ENCODE data around the gene CD80. TPM values are rescaled to one million over a fixed set of nuclear protein-coding genes. Genes with fewer than 3 reads are reported as not detected.

The CD80 gene
- total and polyA plus RNA-seq, 2 of the 8 experiments (the other 6 are each of a cell fraction or from before 2014, with no cell fraction given), result 0.11 TPM; not detected in 1

- no peak overlapping the region for H4K8ac ChIP-seq (ENCODE audit: extremely low read depth, insufficient read depth, low read length)
- no peak for DNase-seq (ENCODE audit: low read depth in 1 of 2, low spot score in 2 of 2)
- no peak overlapping the region for H3K4ac ChIP-seq (replicated peaks; ENCODE audit: insufficient read length, low read depth, low read length)
- no peak overlapping the region for H4K91ac ChIP-seq (replicated peaks; ENCODE audit: insufficient read length, low read length)
- no peak overlapping the region for H2BK5ac ChIP-seq (ENCODE audit: low read depth, low read length)
- H3K4me2 ChIP-seq (ENCODE audit: insufficient read depth in 1 of 2, low read depth in 2 of 2, low read length in 2 of 2), result no peak overlapping the region
- no peak overlapping the region for H2BK12ac ChIP-seq (ENCODE audit: low read depth, low read length)
- H2BK120ac ChIP-seq (replicated peaks; ENCODE audit: low read depth, low read length), result no peak overlapping the region
- H3K4me3 ChIP-seq (ENCODE audit: extremely low read depth in 1 of 4, insufficient read depth in 2 of 4, low read depth in 3 of 4, low read length in 4 of 4), result no peak overlapping the region
- ChIA-PET POLR2A (ENCODE audit: partially characterized antibody) (interaction anchor here (0.8 kb wide), 1 partner anchor 9 kb away, joined by 3 read pairs; no protein-coding TSS in a partner anchor), CTCF (ENCODE audit: partially characterized antibody) (interaction anchor here (0.7 to 1.4 kb wide), 3 partner anchors 8 to 30 kb away, joined by 3 to 6 read pairs (median 4); partner anchors contain the start of gene CD80)
- FAIRE-seq, result no peak
- H4K5ac ChIP-seq (ENCODE audit: insufficient read length, low read depth, low read length), result no peak overlapping the region
- H2BK15ac ChIP-seq (ENCODE audit: low read length), result no peak overlapping the region
- no peak overlapping the region for H3K18ac ChIP-seq (ENCODE audit: extremely low read depth, low read length)
- H3K27me3 ChIP-seq (replicated peaks in 1 of 4; ENCODE audit: control insufficient read depth in 3 of 4, extremely low read depth in 1 of 4, insufficient read depth in 3 of 4, low read length in 3 of 4), result no peaks in the 10 kb centered on the region
- no peaks in the 10 kb centered on the region for H3K36me3 ChIP-seq (ENCODE audit: control insufficient read depth in 2 of 4, insufficient read depth in 4 of 4, low read length in 3 of 4)
- H3K23ac ChIP-seq (ENCODE audit: insufficient read length), result no peak overlapping the region
- H3K27ac ChIP-seq (ENCODE audit: low read depth, low read length), result no peak overlapping the region
- no peaks in the 10 kb centered on the region for H4K20me1 ChIP-seq (replicated peaks in 1 of 2; ENCODE audit: control insufficient read depth in 1 of 2, insufficient read depth in 2 of 2, low read length in 2 of 2)
- no peak overlapping the region for H3K56ac ChIP-seq (replicated peaks; ENCODE audit: insufficient read length, low read depth, low read length)
- H3K14ac ChIP-seq (ENCODE audit: insufficient read length), result no peak overlapping the region
- no peak overlapping the region for H3K9ac ChIP-seq (replicated peaks in 1 of 4; ENCODE audit: extremely low read depth in 1 of 4, low read depth in 3 of 4, low read length in 3 of 4)
- no peak overlapping the region for H2AK5ac ChIP-seq (ENCODE audit: low read depth, low read length)
- no peaks in the 10 kb centered on the region for H3K79me2 ChIP-seq (ENCODE audit: control insufficient read depth in 1 of 2, insufficient read depth in 2 of 2, low read length in 2 of 2)
- H3K4me1 ChIP-seq (replicated peaks in 1 of 4; ENCODE audit: control insufficient read depth in 3 of 4, insufficient read depth in 4 of 4, low read length in 3 of 4), result peaks cover 0 to 4% (median 0%) of the 10 kb centered on the region in 4 experiments; a peak in 2 of 7 replicates
- no peak overlapping the region for H2BK20ac ChIP-seq (ENCODE audit: low read length)
- H3K23me2 ChIP-seq (ENCODE audit: low read depth, low read length), result no peaks in the 10 kb centered on the region
- no peak overlapping the region for H2AFZ ChIP-seq (ENCODE audit: low read length)
- no peaks in the 10 kb centered on the region for H3K79me1 ChIP-seq (ENCODE audit: low read depth, low read length)
- no peaks in the 10 kb centered on the region for H3K9me3 ChIP-seq (ENCODE audit: insufficient read depth in 2 of 2, low read depth in 1 of 2, low read length in 1 of 2)
- no peak for TF ChIP-seq SP1 (IDR thresholded peaks at IDR 0.05; ENCODE audit: low read depth, low read length)
- no peak for TF ChIP-seq SAP30 (IDR thresholded peaks at IDR 0.05; ENCODE audit: insufficient read depth, insufficient replicate concordance, low read length)
- no peak for TF ChIP-seq TBP (IDR thresholded peaks at IDR 0.05; ENCODE audit: low read depth, low read length)
- TF ChIP-seq HDAC2 (IDR thresholded peaks at IDR 0.05; ENCODE audit: borderline replicate concordance in 1 of 2, low read depth in 2 of 2, low read length in 2 of 2), result no peak
- TF ChIP-seq KDM5A (IDR thresholded peaks at IDR 0.05; ENCODE audit: low read length), result no peak
- no peak for TF ChIP-seq USF2 (IDR thresholded peaks at IDR 0.05; ENCODE audit: low read length)
- no peak for TF ChIP-seq ASH2L (IDR thresholded peaks at IDR 0.05; ENCODE audit: low read length)
- TF ChIP-seq RXRA (IDR thresholded peaks at IDR 0.05; ENCODE audit: insufficient read depth, low read depth, low read length), result no peak
- no peak for TF ChIP-seq TAF1 (IDR thresholded peaks at IDR 0.05; ENCODE audit: low read depth, low read length)
- TF ChIP-seq CTBP2 (IDR thresholded peaks at IDR 0.05; ENCODE audit: borderline replicate concordance, insufficient read depth, insufficient read length, low read length), result no peak
These were observed 29.5 kb downstream of the CD80 start for GRCh38 chr3:119529883-119530282.
